Hepatocyte (in vitro differentiated cells): Measurements from ENCODE around the gene ABCA5.

Source experiments
- EZH2phosphoT487 ChIP-seq: fragments of 200-600 bp; sonication (generic); IDR thresholded peaks from one replicate; pipeline ENCODE4 v1.6.1; 2018; ENCODE audit warnings: antibody characterized with exemption, mild to moderate bottlenecking, low read depth, moderate library complexity; ENCODE audit not compliant: unreplicated experiment, severe bottlenecking
- TF ChIP-seq, protein P1 (sequence below): fragments of 200-600 bp; sonication (generic); IDR thresholded peaks from 2 replicates; pipeline ENCODE4 v1.5.1; 2016; ENCODE audit warnings: antibody characterized with exemption, mild to moderate bottlenecking; ENCODE audit not compliant: poor library complexity

DNA sequence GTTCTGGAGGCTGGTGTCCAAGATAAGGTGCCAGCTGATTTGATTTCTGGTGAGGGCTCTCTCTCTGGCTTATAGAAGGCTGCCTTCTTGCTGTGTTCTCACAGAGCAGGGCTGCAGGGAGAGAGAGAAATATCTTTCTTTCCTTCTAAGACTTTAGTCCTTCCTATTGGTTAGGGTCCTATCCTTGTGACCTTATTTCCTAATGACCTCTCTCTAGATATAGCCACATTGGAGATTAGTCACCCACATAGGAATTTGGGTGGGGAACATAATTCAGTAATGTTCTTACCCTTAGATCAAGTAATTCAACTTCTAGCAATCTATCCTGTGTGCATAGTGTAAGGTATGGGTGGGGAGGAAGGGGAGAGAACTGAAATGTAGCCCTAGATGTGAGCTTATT is 18.0 kb upstream of the ABCA5 start:
- TF ChIP-seq, protein P1, sequence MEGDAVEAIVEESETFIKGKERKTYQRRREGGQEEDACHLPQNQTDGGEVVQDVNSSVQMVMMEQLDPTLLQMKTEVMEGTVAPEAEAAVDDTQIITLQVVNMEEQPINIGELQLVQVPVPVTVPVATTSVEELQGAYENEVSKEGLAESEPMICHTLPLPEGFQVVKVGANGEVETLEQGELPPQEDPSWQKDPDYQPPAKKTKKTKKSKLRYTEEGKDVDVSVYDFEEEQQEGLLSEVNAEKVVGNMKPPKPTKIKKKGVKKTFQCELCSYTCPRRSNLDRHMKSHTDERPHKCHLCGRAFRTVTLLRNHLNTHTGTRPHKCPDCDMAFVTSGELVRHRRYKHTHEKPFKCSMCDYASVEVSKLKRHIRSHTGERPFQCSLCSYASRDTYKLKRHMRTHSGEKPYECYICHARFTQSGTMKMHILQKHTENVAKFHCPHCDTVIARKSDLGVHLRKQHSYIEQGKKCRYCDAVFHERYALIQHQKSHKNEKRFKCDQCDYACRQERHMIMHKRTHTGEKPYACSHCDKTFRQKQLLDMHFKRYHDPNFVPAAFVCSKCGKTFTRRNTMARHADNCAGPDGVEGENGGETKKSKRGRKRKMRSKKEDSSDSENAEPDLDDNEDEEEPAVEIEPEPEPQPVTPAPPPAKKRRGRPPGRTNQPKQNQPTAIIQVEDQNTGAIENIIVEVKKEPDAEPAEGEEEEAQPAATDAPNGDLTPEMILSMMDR: no peak
- no peak for TF ChIP-seq EZH2phosphoT487
